ENCODE measurements around the gene RIC8A. TPM values are rescaled to one million over a fixed set of nuclear protein-coding genes. Genes with fewer than 3 reads are reported as not detected.
A peak's percentile ranks its signal among the peaks of the same experiment; 100 is the strongest.

RIC8A gene
- total and polyA plus RNA-seq, 2 of the 13 experiments (the other 11 are each of a cell fraction or from before 2014, with no cell fraction given), result 62.1 to 63.8 TPM

DNA sequence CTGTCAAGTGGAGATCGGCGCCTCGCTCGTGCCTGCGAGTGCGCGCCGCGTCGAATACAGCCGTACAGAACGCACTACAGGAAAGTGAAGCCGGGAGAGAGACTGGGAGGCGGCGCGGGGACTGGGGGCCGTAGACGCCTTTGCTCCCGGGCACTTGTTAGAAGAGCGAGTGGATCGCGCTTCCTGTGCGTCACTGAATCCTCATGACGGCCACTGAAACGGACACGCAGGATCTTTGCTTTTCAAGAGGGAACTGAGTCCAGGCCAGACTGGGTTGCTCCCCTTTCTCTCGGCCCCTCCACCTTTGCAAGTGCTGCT lies 314 bp downstream of the RIC8A start (continued):
- no peak for TF ChIP-seq CREB1 (IDR thresholded peaks at IDR 0.05)
- TF ChIP-seq CREB1 (CRISPR knock-in tag; IDR thresholded peaks at IDR 0.05), result 0 out of 2 replicates have a peak, but pooled peaks have one; percentile 62
- TF ChIP-seq, protein P1, sequence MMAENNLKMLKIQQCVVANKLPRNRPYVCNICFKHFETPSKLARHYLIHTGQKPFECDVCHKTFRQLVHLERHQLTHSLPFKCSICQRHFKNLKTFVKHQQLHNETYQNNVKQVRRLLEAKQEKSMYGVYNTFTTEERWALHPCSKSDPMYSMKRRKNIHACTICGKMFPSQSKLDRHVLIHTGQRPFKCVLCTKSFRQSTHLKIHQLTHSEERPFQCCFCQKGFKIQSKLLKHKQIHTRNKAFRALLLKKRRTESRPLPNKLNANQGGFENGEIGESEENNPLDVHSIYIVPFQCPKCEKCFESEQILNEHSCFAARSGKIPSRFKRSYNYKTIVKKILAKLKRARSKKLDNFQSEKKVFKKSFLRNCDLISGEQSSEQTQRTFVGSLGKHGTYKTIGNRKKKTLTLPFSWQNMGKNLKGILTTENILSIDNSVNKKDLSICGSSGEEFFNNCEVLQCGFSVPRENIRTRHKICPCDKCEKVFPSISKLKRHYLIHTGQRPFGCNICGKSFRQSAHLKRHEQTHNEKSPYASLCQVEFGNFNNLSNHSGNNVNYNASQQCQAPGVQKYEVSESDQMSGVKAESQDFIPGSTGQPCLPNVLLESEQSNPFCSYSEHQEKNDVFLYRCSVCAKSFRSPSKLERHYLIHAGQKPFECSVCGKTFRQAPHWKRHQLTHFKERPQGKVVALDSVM (CRISPR knock-in tag; IDR thresholded peaks at IDR 0.05), result no peak
- TF ChIP-seq KDM3A (CRISPR knock-in tag; IDR thresholded peaks at IDR 0.05; ENCODE audit: low read depth), result no peak
- peak; percentile 70; the same call in 1 of the 2 replicates for TF ChIP-seq ZBTB42 (CRISPR knock-in tag; IDR thresholded peaks at IDR 0.05)
- TF ChIP-seq CENPT (CRISPR knock-in tag; IDR thresholded peaks at IDR 0.05; ENCODE audit: low read depth), result no peak
- peak; percentile 15; the same call in 1 of the 2 replicates for TF ChIP-seq NFE2L1 (CRISPR knock-in tag; IDR thresholded peaks at IDR 0.05; ENCODE audit: borderline replicate concordance)
- TF ChIP-seq ZNF556 (CRISPR knock-in tag; IDR thresholded peaks at IDR 0.05; ENCODE audit: borderline replicate concordance), result no peak
- TF ChIP-seq, protein P2, sequence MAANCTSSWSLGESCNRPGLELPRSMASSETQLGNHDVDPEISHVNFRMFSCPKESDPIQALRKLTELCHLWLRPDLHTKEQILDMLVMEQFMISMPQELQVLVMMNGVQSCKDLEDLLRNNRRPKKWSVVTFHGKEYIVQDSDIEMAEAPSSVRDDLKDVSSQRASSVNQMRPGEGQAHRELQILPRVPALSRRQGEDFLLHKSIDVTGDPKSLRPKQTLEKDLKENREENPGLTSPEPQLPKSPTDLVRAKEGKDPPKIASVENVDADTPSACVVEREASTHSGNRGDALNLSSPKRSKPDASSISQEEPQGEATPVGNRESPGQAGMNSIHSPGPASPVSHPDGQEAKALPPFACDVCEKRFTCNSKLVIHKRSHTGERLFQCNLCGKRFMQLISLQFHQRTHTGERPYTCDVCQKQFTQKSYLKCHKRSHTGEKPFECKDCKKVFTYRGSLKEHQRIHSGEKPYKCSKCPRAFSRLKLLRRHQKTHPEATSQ (CRISPR knock-in tag; IDR thresholded peaks at IDR 0.05; ENCODE audit: borderline replicate concordance), result 0 out of 2 replicates have a peak, but pooled peaks have one; percentile 19
- no peak for TF ChIP-seq FOXK2 (IDR thresholded peaks at IDR 0.05)
- 0 out of 2 replicates have a peak, but pooled peaks have one; percentile 7 for TF ChIP-seq ZNF234 (CRISPR knock-in tag; conservative IDR thresholded peaks at IDR 0.05)
- TF ChIP-seq ISX (CRISPR knock-in tag; conservative IDR thresholded peaks at IDR 0.05), result no peak
- no peak for TF ChIP-seq ZNF598 (CRISPR knock-in tag; IDR thresholded peaks at IDR 0.05; ENCODE audit: borderline replicate concordance)
- TF ChIP-seq, protein P3, sequence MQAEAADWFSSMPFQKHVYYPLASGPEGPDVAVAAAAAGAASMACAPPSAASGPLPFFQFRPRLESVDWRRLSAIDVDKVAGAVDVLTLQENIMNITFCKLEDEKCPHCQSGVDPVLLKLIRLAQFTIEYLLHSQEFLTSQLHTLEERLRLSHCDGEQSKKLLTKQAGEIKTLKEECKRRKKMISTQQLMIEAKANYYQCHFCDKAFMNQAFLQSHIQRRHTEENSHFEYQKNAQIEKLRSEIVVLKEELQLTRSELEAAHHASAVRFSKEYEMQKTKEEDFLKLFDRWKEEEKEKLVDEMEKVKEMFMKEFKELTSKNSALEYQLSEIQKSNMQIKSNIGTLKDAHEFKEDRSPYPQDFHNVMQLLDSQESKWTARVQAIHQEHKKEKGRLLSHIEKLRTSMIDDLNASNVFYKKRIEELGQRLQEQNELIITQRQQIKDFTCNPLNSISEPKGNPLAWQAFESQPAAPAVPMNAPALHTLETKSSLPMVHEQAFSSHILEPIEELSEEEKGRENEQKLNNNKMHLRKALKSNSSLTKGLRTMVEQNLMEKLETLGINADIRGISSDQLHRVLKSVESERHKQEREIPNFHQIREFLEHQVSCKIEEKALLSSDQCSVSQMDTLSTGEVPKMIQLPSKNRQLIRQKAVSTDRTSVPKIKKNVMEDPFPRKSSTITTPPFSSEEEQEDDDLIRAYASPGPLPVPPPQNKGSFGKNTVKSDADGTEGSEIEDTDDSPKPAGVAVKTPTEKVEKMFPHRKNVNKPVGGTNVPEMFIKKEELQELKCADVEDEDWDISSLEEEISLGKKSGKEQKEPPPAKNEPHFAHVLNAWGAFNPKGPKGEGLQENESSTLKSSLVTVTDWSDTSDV (CRISPR knock-in tag; IDR thresholded peaks at IDR 0.05), result no peak
- TF ChIP-seq TCF7L2 (IDR thresholded peaks at IDR 0.05; ENCODE audit: low read depth, low read length), result no peak
- no peak for TF ChIP-seq ZNF558 (CRISPR knock-in tag; IDR thresholded peaks at IDR 0.05; ENCODE audit: borderline replicate concordance)
- no peak for TF ChIP-seq ZSCAN30 (CRISPR knock-in tag; IDR thresholded peaks at IDR 0.05)
- TF ChIP-seq, protein P4, sequence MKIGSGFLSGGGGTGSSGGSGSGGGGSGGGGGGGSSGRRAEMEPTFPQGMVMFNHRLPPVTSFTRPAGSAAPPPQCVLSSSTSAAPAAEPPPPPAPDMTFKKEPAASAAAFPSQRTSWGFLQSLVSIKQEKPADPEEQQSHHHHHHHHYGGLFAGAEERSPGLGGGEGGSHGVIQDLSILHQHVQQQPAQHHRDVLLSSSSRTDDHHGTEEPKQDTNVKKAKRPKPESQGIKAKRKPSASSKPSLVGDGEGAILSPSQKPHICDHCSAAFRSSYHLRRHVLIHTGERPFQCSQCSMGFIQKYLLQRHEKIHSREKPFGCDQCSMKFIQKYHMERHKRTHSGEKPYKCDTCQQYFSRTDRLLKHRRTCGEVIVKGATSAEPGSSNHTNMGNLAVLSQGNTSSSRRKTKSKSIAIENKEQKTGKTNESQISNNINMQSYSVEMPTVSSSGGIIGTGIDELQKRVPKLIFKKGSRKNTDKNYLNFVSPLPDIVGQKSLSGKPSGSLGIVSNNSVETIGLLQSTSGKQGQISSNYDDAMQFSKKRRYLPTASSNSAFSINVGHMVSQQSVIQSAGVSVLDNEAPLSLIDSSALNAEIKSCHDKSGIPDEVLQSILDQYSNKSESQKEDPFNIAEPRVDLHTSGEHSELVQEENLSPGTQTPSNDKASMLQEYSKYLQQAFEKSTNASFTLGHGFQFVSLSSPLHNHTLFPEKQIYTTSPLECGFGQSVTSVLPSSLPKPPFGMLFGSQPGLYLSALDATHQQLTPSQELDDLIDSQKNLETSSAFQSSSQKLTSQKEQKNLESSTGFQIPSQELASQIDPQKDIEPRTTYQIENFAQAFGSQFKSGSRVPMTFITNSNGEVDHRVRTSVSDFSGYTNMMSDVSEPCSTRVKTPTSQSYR (CRISPR knock-in tag; IDR thresholded peaks at IDR 0.05; ENCODE audit: borderline replicate concordance), result no peak
- TF ChIP-seq NCOA2 (CRISPR knock-in tag; IDR thresholded peaks at IDR 0.05), result 0 out of 2 replicates have a peak, but pooled peaks have one; percentile 1
- no peak for TF ChIP-seq THYN1 (CRISPR knock-in tag; IDR thresholded peaks at IDR 0.05; ENCODE audit: borderline replicate concordance, low read depth)
- TF ChIP-seq ZNF782 (CRISPR knock-in tag; IDR thresholded peaks at IDR 0.05; ENCODE audit: borderline replicate concordance), result no peak
- TF ChIP-seq TBX3 (IDR thresholded peaks at IDR 0.05; ENCODE audit: borderline replicate concordance), result no peak
- no peak for TF ChIP-seq KDM4B (CRISPR knock-in tag; IDR thresholded peaks at IDR 0.05)
